Adrenal gland (tissue), 12 donors: ENCODE data around the gene TTC23. TPM values are rescaled to one million over a fixed set of nuclear protein-coding genes. Genes with fewer than 3 reads are reported as not detected.
"Not testable (repeated sequence)": the region's sequence is repeated elsewhere in the genome, so short reads cannot be mapped to it uniquely, and the experiment has no call there.

Source experiments
- DNase-seq, 7 donors: peaks; one replicate each; pipeline ENCODE4 v3.0.0-alpha.2; 2019 to 2020
- H3K27ac ChIP-seq, 5 donors: fragments of 200-600 bp; sonication (generic) in 4 of 5; 1 replicate in 3 of 5; 2 replicates in 2 of 5; pipeline versions ENCODE4 v1.5.1 to v1.8.0; 2016 to 2020; ENCODE audit warnings: mild to moderate bottlenecking in 1 of 5
- H3K27me3 ChIP-seq: fragments of 200-600 bp; 2 replicates; pipeline ENCODE4 v1.8.0; 2021
- H3K36me3 ChIP-seq, 2 donors: fragments of 200-600 bp; replicated peaks in 1 of 2; 1 replicate in 1 of 2; 2 replicates in 1 of 2; pipeline versions ENCODE4 v1.5.1 to v1.8.0; 2018 to 2022
- H3K4me1 ChIP-seq, 2 donors: fragments of 200-600 bp; replicated peaks in 1 of 2; 1 replicate in 1 of 2; 2 replicates in 1 of 2; pipeline versions ENCODE4 v1.5.1 to v1.8.0; 2018 to 2021
- H3K4me3 ChIP-seq, 4 donors: fragments of 200-600 bp; sonication (generic) in 3 of 4; one replicate each; pipeline ENCODE4 v1.5.1; 2016 to 2018
- H3K9me3 ChIP-seq, 3 donors: fragments of 200-600 bp; sonication (generic) in 1 of 3; replicated peaks in 1 of 3; 1 replicate in 2 of 3; 2 replicates in 1 of 3; pipeline versions ENCODE4 v1.5.1 to v1.8.0; 2016 to 2021
- CTCF ChIP-seq, 6 experiments: fragments of 450-650 bp in 4 of 6; fragments of 200-600 bp in 2 of 6; sonication (generic) in 1 of 6; IDR thresholded peaks; 1 replicate in 5 of 6; 2 replicates in 1 of 6; pipeline versions ENCODE4 v1.5.1 to v1.8.0; 2016 to 2021; ENCODE audit warnings: antibody characterized with exemption in 6 of 6, mild to moderate bottlenecking in 2 of 6, moderate library complexity in 1 of 6
- POLR2A ChIP-seq, 2 donors: fragments of 450-650 bp; IDR thresholded peaks; one replicate each; pipeline ENCODE4 v1.6.1; 2017; ENCODE audit warnings: antibody characterized with exemption in 2 of 2, mild to moderate bottlenecking in 2 of 2, moderate library complexity in 1 of 2
- WGBS, 4 donors: extraction: QIAGEN DNeasy Blood & Tissue Kit in 2 of 4; methylation state at CpG; one replicate each; pipeline versions ENCODE4 v1.1.5 to v1.1.7; 2013 to 2017; 5-methylcytosine and 5-hydroxymethylcytosine counted together
- intact Hi-C, 2 donors: fragments of 100-400 bp; cut with DNase I; formaldehyde crosslinking; loops; one replicate each; pipeline versions ENCODE4 v1.14.1 to v1.15.0; 2022 to 2023
- polyA plus RNA-seq, 3 donors: library from polyadenylated mRNA; stranded (reverse); fragments of 200-250 nt in 2 of 3; fragments of 350-450 nt in 1 of 3; fragmentation: Illumina TruSeq in 1 of 3; extraction: RNeasy Lipid Tissue Mini Kit (QIAGEN cat#74804) in 1 of 3; gene quantifications; one replicate each; pipeline ENCODE4 v1.2.3, GENCODE V29; 2013 to 2014
- total RNA-seq, 9 donors: library from RNA; depleted of rRNA in 4 of 9; stranded (reverse); fragments of >200 nt in 4 of 9; fragments of 120-200 nt in 1 of 9; fragmentation: NEBNext Ultra II Directional in 1 of 9; extraction: Animal tissue kit (Norgen Biotek cat#: 25700) in 1 of 9; gene quantifications; one replicate each; pipeline versions ENCODE4 v1.1.0 to v1.2.4, GENCODE V29; 2013 to 2023
- donor health status: healthy with polysubstance abuse.
- donor health status: Bipolar disorder and iron deficiency.
- donor health status: DM: yes; HTN: yes; CAD: no.
- donor health status: DM: no; HTN: no; CAD: no.
- donor health status: DM: no; HTN: no; CAD: no.
- donor health status: DM: yes; HTN: yes; CAD: no.

Gene TTC23
- total and polyA plus RNA-seq, 12 donors, result 10.9 to 42.0 (median 22.6) TPM

- Histone ChIP-seq H3K4me3 (no peak overlapping the region), H3K4me1 (peaks cover 7 to 34% of the 10 kb centered on the region in 2 donors), H3K27me3 (no peaks in the 10 kb centered on the region), H3K9me3 (no peaks in the 10 kb centered on the region), H3K36me3 (peaks cover 0 to 14% of the 10 kb centered on the region in 2 donors), H3K27ac (peak overlapping the region in 4 of 5 donors; percentile 27 to 65 (median 34))
- peak in 5 of 7 donors; percentile 52 to 77 (median 71) for DNase-seq
- 57 to 70% (median 63%) methylated on average over 9 to 12 of the region's 12 CpGs for WGBS, 4 donors
- intact Hi-C loops, result no loop called here
- TF ChIP-seq POLR2A (IDR thresholded peaks at IDR 0.05) (no peak), CTCF (IDR thresholded peaks at IDR 0.05) (no peak)
Measured at GRCh38 chr15:99114511-99115299, 134.7 kb downstream of the TTC23 start.

GRCh38 chr15:99113547-99114271 is 135.7 kb downstream of the TTC23 start:
- H3K27me3 ChIP-seq, result no peaks in the 10 kb centered on the region
- intact Hi-C loops, result no loop called here
- H3K27ac ChIP-seq, result peak overlapping the region in 2 of 5 donors; percentile 34 to 65
- TF ChIP-seq POLR2A (IDR thresholded peaks at IDR 0.05) (no peak), CTCF (IDR thresholded peaks at IDR 0.05) (no peak)
- WGBS, 4 donors, result 88 to 94% (median 92%) methylated on average over 13 of the region's 13 CpGs
- H3K9me3 ChIP-seq, result no peaks in the 10 kb centered on the region
- peaks cover 0 to 7% of the 10 kb centered on the region in 2 donors for H3K36me3 ChIP-seq
- peaks cover 7 to 37% of the 10 kb centered on the region in 2 donors for H3K4me1 ChIP-seq
- H3K4me3 ChIP-seq, result no peak overlapping the region
- DNase-seq, result no peak

GRCh38 chr15:99111641-99112040 is 137.7 kb downstream of the TTC23 start:
- H3K27ac ChIP-seq, intact Hi-C loops, H3K27me3 ChIP-seq, H3K4me3 ChIP-seq, H3K9me3 ChIP-seq, DNase-seq, H3K36me3 ChIP-seq: not testable (repeated sequence)
- 87 to 90% (median 90%) methylated on average over 8 of the region's 8 CpGs for WGBS, 4 donors
- peaks cover 7 to 44% of the 10 kb centered on the region in 2 donors for H3K4me1 ChIP-seq

GRCh38 chr15:99110581-99111320 is 138.6 kb downstream of the TTC23 start:
- no peak for TF ChIP-seq POLR2A (IDR thresholded peaks at IDR 0.05)
- no peak for TF ChIP-seq CTCF (IDR thresholded peaks at IDR 0.05)
- H3K4me3 ChIP-seq, result no peak overlapping the region
- peaks cover 0 to 7% of the 10 kb centered on the region in 2 donors for H3K36me3 ChIP-seq
- peaks cover 16 to 53% of the 10 kb centered on the region in 2 donors for H3K4me1 ChIP-seq
- H3K27me3 ChIP-seq, result no peaks in the 10 kb centered on the region
- no peak for DNase-seq
- WGBS, 4 donors, result 57 to 60% (median 58%) methylated on average over 8 of the region's 8 CpGs
- H3K27ac ChIP-seq, result no peak overlapping the region
- intact Hi-C loops, result no loop called here
- H3K9me3 ChIP-seq, result no peaks in the 10 kb centered on the region
